ENCODE measurements around the gene PER1.

The PER1 gene

DNA sequence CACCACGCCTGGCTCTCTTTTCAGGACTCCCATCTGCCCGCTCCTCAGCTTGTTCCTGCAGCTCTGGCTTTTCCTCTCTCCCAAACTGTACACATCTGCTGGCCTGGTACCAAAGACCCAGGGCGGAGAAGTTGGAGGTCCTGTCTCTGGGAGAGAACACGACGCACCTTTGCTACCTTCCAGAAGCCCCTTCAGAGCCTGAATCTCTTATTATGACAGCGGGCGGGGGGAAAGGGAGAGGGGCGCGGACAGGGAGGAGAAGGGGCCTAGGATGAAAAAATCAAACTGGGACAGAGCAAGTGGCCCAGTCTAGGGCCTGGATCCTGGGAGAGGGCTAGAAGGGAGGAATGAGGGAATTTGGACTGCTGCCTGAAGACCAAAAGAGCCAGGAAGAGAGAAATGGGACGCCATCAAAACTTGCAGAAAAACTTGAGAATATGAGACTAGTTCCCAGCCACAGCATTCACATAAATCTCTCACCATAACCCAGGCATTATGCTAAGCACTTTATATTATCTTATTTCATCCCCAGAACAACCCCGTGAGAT, 2.5 kb upstream of the PER1 start:
- TF ChIP-seq L3MBTL2 (conservative IDR thresholded peaks at IDR 0.05) (no peak), ELF4 (IDR thresholded peaks at IDR 0.05) (no peak), NFRKB (IDR thresholded peaks at IDR 0.05) (no peak), HDGF (IDR thresholded peaks at IDR 0.05; ENCODE audit: borderline replicate concordance) (no peak), ARNT (IDR thresholded peaks at IDR 0.05) (no peak), FOXM1 (IDR thresholded peaks at IDR 0.05; ENCODE audit: borderline replicate concordance) (no peak), CTBP1 (IDR thresholded peaks at IDR 0.05; ENCODE audit: borderline replicate concordance) (no peak), SP1 (IDR thresholded peaks at IDR 0.05) (no peak), LEF1 (IDR thresholded peaks at IDR 0.05; ENCODE audit: borderline replicate concordance) (no peak), FOXK2 (IDR thresholded peaks at IDR 0.05) (no peak), ZNF384 (IDR thresholded peaks at IDR 0.05) (no peak), TARDBP (IDR thresholded peaks at IDR 0.05) (no peak), BHLHE40 (IDR thresholded peaks at IDR 0.05; ENCODE audit: borderline replicate concordance) (no peak), FOXA1 (IDR thresholded peaks at IDR 0.05) (no peak)
- TF ChIP-seq, protein P1, sequence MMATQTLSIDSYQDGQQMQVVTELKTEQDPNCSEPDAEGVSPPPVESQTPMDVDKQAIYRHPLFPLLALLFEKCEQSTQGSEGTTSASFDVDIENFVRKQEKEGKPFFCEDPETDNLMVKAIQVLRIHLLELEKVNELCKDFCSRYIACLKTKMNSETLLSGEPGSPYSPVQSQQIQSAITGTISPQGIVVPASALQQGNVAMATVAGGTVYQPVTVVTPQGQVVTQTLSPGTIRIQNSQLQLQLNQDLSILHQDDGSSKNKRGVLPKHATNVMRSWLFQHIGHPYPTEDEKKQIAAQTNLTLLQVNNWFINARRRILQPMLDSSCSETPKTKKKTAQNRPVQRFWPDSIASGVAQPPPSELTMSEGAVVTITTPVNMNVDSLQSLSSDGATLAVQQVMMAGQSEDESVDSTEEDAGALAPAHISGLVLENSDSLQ (IDR thresholded peaks at IDR 0.05) = no peak
- ChIA-PET CTCF (no interaction called here), POLR2A (interaction anchor here (1.2 to 6.1 kb wide), 6 partner anchors 15 to 140 kb away, joined by 3 to 53 read pairs (median 4); partner anchors contain the start of genes CTC1, SLC25A35 and TMEM107)

GRCh38 chr17:8153957-8154607, 1.9 kb upstream of the PER1 start:
- ChIA-PET CTCF (interaction anchor here (0.6 kb wide), 1 partner anchor 399 kb away, joined by 4 read pairs; no protein-coding TSS in a partner anchor), POLR2A (interaction anchor here (1.2 to 6.1 kb wide), 7 partner anchors 15 to 141 kb away, joined by 3 to 53 read pairs (median 5); partner anchors contain the start of genes AURKB, CTC1, SLC25A35 and TMEM107)
- DNase-seq (ENCODE audit: extremely low spot score) = peak; percentile 73
- TF ChIP-seq L3MBTL2 (conservative IDR thresholded peaks at IDR 0.05) (peak; percentile 47; the same call in 1 of the 2 replicates), FOXA1 (IDR thresholded peaks at IDR 0.05) (no peak)

More for the DNA sequence above, 2.5 kb upstream of the PER1 start:
- DNase-seq (ENCODE audit: extremely low spot score) = no peak

GRCh38 chr17:8153525-8153956, 1.3 kb upstream of the PER1 start:
- no peak for DNase-seq (ENCODE audit: extremely low spot score)
- TF ChIP-seq CTBP1 (IDR thresholded peaks at IDR 0.05; ENCODE audit: borderline replicate concordance) = no peak
- 0 out of 2 replicates have a peak, but pooled peaks have one; percentile 10 for TF ChIP-seq L3MBTL2 (conservative IDR thresholded peaks at IDR 0.05)
- CTCF ChIA-PET = interaction anchor here (0.6 kb wide), 2 partner anchors 37 to 399 kb away, joined by 4 read pairs; partner anchors contain the start of gene BORCS6
- POLR2A ChIA-PET = interaction anchor here (1.2 to 6.1 kb wide), 6 partner anchors 14 to 142 kb away, joined by 4 to 53 read pairs (median 5); partner anchors contain the start of genes AURKB, CTC1 and SLC25A35

DNA sequence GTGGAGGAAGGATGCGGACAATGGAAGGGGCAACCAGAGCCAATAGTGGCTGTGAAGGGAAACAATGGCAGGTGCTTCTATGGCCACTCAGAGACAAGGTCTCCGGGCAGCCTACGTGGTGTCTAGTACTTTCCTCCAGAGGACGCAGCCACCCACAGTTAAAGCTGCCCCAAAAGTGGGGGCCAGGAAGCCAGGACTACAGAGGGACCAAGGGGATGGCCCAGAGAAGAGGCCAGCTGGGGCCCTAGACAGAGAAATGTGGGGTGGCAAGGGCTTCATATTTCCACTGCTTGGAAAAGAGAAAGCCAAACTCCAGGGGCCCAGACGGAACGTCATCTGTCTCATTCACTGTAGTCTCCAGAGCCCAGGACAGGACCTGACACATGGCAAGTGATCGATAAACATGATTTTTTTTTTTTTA, 837 bp upstream of the PER1 start:
- DNase-seq (ENCODE audit: extremely low spot score) = no peak
- ChIA-PET POLR2A (interaction anchor here (1.4 to 6.1 kb wide), 5 partner anchors 14 to 95 kb away, joined by 4 to 53 read pairs (median 5); partner anchors contain the start of genes AURKB and CTC1), CTCF (interaction anchor here (0.6 kb wide), 1 partner anchor 37 kb away, joined by 4 read pairs; the partner anchor contains the start of gene BORCS6)
- TF ChIP-seq FOXK2 (IDR thresholded peaks at IDR 0.05) (no peak), ZNF384 (IDR thresholded peaks at IDR 0.05) (no peak), ARNT (IDR thresholded peaks at IDR 0.05) (no peak), SUZ12 (IDR thresholded peaks at IDR 0.05) (no peak), L3MBTL2 (conservative IDR thresholded peaks at IDR 0.05) (no peak), TARDBP (IDR thresholded peaks at IDR 0.05) (no peak), FOXM1 (IDR thresholded peaks at IDR 0.05; ENCODE audit: borderline replicate concordance) (no peak)

DNA sequence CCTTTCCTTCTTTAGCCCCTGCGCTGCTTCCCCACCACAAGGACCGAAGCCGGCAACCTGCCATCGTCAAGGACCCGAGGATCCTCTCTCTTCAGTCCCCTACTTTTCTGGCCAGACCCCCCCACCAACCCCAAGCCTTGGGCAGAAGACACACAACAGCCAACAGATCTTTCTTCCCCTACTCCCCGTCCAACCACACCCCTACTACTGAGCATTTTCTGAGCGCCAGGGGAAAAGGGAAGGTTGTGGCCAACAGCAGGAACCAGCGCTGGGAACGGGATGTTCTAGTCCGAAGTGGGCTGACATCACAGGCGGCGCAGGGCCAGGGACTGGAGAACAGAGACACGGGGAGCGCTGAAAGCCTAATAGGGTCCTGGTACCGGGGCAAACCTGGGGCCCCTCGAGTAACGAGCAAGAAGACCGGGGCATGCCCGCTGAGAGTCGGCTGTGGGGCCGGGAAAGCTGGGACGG, 528 bp downstream of the PER1 start:
- POLR2A ChIA-PET = interaction anchor here (0.9 to 6.1 kb wide), 9 partner anchors 9 to 144 kb away, joined by 3 to 53 read pairs (median 5); partner anchors contain the start of genes HES7, SLC25A35 and TMEM107

DNA sequence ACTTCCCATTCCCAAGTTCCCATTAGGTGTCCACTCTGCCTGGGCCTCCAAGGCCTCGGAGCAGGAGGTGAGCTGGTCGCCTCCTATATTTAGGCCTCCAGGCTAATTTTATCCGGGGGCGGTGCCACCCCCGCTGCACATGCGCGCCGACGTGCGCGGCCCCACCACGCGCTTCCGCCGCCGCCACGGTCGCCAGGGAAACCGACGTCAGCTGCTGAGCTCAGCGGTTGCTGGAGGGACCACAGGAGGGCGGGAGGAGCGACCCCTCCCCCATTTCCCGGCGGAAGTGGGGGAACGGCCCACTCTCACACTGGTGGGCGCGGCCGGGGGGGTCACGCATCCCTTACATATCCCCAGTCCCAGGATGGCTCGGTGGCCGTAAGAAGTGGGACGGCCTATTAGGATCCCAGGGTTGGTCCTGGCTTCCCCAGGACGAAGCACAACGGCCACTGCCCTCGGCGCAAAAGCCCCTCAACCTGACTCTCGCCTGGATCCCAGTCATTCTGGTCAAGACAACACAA, 1.0 kb downstream of the PER1 start:
- peak; percentile 60; the same call in 1 of the 2 replicates for TF ChIP-seq FOXM1 (IDR thresholded peaks at IDR 0.05; ENCODE audit: borderline replicate concordance)
- TF ChIP-seq L3MBTL2 (conservative IDR thresholded peaks at IDR 0.05) = no peak; the same call in 1 of the 2 replicates
- ChIA-PET POLR2A (interaction anchor here (0.6 to 6.1 kb wide), 10 partner anchors 10 to 144 kb away, joined by 3 to 53 read pairs (median 4); partner anchors contain the start of genes HES7, SLC25A35, TMEM107 and VAMP2), CTCF (interaction anchor here (0.7 kb wide), 1 partner anchor 62 kb away, joined by 3 read pairs; no protein-coding TSS in a partner anchor)
- DNase-seq (ENCODE audit: extremely low spot score) = peak; percentile 67

More for the DNA sequence above, 528 bp downstream of the PER1 start:
- no peak for DNase-seq (ENCODE audit: extremely low spot score)
- CTCF ChIA-PET = no interaction called here
- TF ChIP-seq FOXM1 (IDR thresholded peaks at IDR 0.05; ENCODE audit: borderline replicate concordance) (no peak), ZNF384 (IDR thresholded peaks at IDR 0.05) (no peak), HDGF (IDR thresholded peaks at IDR 0.05; ENCODE audit: borderline replicate concordance) (no peak), NFRKB (IDR thresholded peaks at IDR 0.05) (no peak), BHLHE40 (IDR thresholded peaks at IDR 0.05; ENCODE audit: borderline replicate concordance) (no peak), FOXK2 (IDR thresholded peaks at IDR 0.05) (no peak), CTBP1 (IDR thresholded peaks at IDR 0.05; ENCODE audit: borderline replicate concordance) (no peak)
- TF ChIP-seq, protein P1 (IDR thresholded peaks at IDR 0.05) = no peak
